Muscle layer of colon (tissue), 2 donors: ENCODE results near the gene DEXI.
"Not testable (repeated sequence)": the region's sequence is repeated elsewhere in the genome, so short reads cannot be mapped to it uniquely, and the experiment has no call there.

Experiments used
- H3K27ac ChIP-seq: one replicate; pipeline ENCODE4 v1.7.0; 2013; ENCODE audit warnings: low read depth, mild to moderate bottlenecking, low read length, moderate library complexity
- H3K27me3 ChIP-seq, 2 donors: one replicate each; pipeline ENCODE4 v1.7.0; 2013; ENCODE audit warnings: low read length in 2 of 2, mild to moderate bottlenecking in 2 of 2; ENCODE audit not compliant: insufficient read depth in 2 of 2, control insufficient read depth in 1 of 2
- H3K36me3 ChIP-seq: one replicate; pipeline ENCODE4 v1.7.0; 2013; ENCODE audit warnings: mild to moderate bottlenecking, low read length; ENCODE audit not compliant: insufficient read depth
- H3K4me1 ChIP-seq: one replicate; pipeline ENCODE4 v1.7.0; 2013; ENCODE audit warnings: mild to moderate bottlenecking, low read length; ENCODE audit not compliant: insufficient read depth
- H3K4me3 ChIP-seq, 2 donors: one replicate each; pipeline ENCODE4 v1.7.0; 2013; ENCODE audit warnings: low read length in 2 of 2, low read depth in 1 of 2, mild to moderate bottlenecking in 1 of 2, moderate library complexity in 1 of 2
- H3K9ac ChIP-seq: one replicate; pipeline ENCODE4 v1.7.0; 2013; ENCODE audit warnings: low read length
- H3K9me3 ChIP-seq: one replicate; pipeline ENCODE4 v1.7.0; 2013; ENCODE audit warnings: mild to moderate bottlenecking, low read length
- donor health status: abdominal sarcoma.
- donor health status: Adenocarcinoma of cecum.

The DEXI gene

GRCh38 chr16:10949424-10949970 is 7.2 kb upstream of the DEXI start:
- H3K9ac ChIP-seq: no peak overlapping the region
- H3K27me3 ChIP-seq: no peaks in the 10 kb centered on the region
- no peak overlapping the region for H3K27ac ChIP-seq
- H3K4me3 ChIP-seq: no peak overlapping the region
- H3K9me3 ChIP-seq: no peaks in the 10 kb centered on the region
- H3K4me1 ChIP-seq: peaks cover 34% of the 10 kb centered on the region
- no peaks in the 10 kb centered on the region for H3K36me3 ChIP-seq

- Histone ChIP-seq H3K4me1 (peaks cover 42% of the 10 kb centered on the region), H3K27me3 (no peaks in the 10 kb centered on the region), H3K9ac (no peak overlapping the region), H3K4me3 (no peak overlapping the region), H3K27ac (no peak overlapping the region), H3K9me3 (no peaks in the 10 kb centered on the region), H3K36me3 (no peaks in the 10 kb centered on the region)
Observed at GRCh38 chr16:10947211-10947787, 5.0 kb upstream of the DEXI start.

- no peak overlapping the region for H3K4me3 ChIP-seq
- H3K36me3 ChIP-seq: no peaks in the 10 kb centered on the region
- H3K27ac ChIP-seq: no peak overlapping the region
- peaks cover 42% of the 10 kb centered on the region for H3K4me1 ChIP-seq
- H3K9ac ChIP-seq: no peak overlapping the region
- no peaks in the 10 kb centered on the region for H3K9me3 ChIP-seq
- no peaks in the 10 kb centered on the region for H3K27me3 ChIP-seq
Observed at GRCh38 chr16:10946308-10946707, 4.0 kb upstream of the DEXI start.

- Histone ChIP-seq H3K9ac (peak overlapping the region; percentile 62), H3K9me3 (no peaks in the 10 kb centered on the region), H3K27ac (peak overlapping the region; percentile 89), H3K4me3 (peak overlapping the region; percentile 61 to 83), H3K36me3 (no peaks in the 10 kb centered on the region), H3K27me3 (no peaks in the 10 kb centered on the region), H3K4me1 (peaks cover 44% of the 10 kb centered on the region)
Observed at GRCh38 chr16:10945065-10945787, 3.0 kb upstream of the DEXI start.

GRCh38 chr16:10944249-10945064 is 2.2 kb upstream of the DEXI start, which contains the start of gene CLEC16A:
Gene CLEC16A, plus strand, starts transcription at chr16:10944564. Its CDS starts 154 bp downstream, at chr16:10944718.
- Histone ChIP-seq H3K4me1 (peaks cover 51% of the 10 kb centered on the region), H3K9me3 (no peaks in the 10 kb centered on the region), H3K27me3 (no peaks in the 10 kb centered on the region), H3K27ac (peak within 1 kb of the TSS; percentile 89), H3K4me3 (peak within 1 kb of the TSS; percentile 61 to 83), H3K36me3 (no peaks in the 10 kb centered on the region), H3K9ac (peak within 1 kb of the TSS; percentile 62)

GRCh38 chr16:10943064-10943353 is 741 bp upstream of the DEXI start:
- H3K36me3 ChIP-seq: no peaks in the 10 kb centered on the region
- H3K9me3 ChIP-seq: no peaks in the 10 kb centered on the region
- no peaks in the 10 kb centered on the region for H3K27me3 ChIP-seq
- peak overlapping the region in 1 of 2 donors; percentile 82 for H3K4me3 ChIP-seq
- peak overlapping the region; percentile 96 for H3K27ac ChIP-seq
- H3K9ac ChIP-seq: no peak overlapping the region
- peaks cover 66% of the 10 kb centered on the region for H3K4me1 ChIP-seq

GRCh38 chr16:10941935-10942351 is 325 bp downstream of the DEXI start:
- H3K9me3 ChIP-seq, H3K9ac ChIP-seq, H3K36me3 ChIP-seq, H3K27me3 ChIP-seq: not testable (repeated sequence)
- peak overlapping the region; percentile 55 to 87 for H3K4me3 ChIP-seq
- H3K4me1 ChIP-seq: peaks cover 76% of the 10 kb centered on the region
- H3K27ac ChIP-seq: peak overlapping the region; percentile 77

GRCh38 chr16:10941127-10941933 is 938 bp downstream of the DEXI start:
- Histone ChIP-seq H3K4me1 (peaks cover 76% of the 10 kb centered on the region), H3K27ac (peak overlapping the region; percentile 77), H3K4me3 (peak overlapping the region; percentile 55 to 87), H3K36me3 (no peaks in the 10 kb centered on the region), H3K9me3 (no peaks in the 10 kb centered on the region), H3K27me3 (no peaks in the 10 kb centered on the region), H3K9ac (peak overlapping the region; percentile 58)

GRCh38 chr16:10940501-10941079 is 1.7 kb downstream of the DEXI start:
- Histone ChIP-seq H3K36me3 (peaks cover 3% of the 10 kb centered on the region), H3K4me3 (peak overlapping the region; percentile 55 to 87), H3K27me3 (no peaks in the 10 kb centered on the region), H3K9ac (peak overlapping the region; percentile 58), H3K27ac (peak overlapping the region; percentile 77), H3K9me3 (no peaks in the 10 kb centered on the region), H3K4me1 (peaks cover 76% of the 10 kb centered on the region)

GRCh38 chr16:10939649-10940234 is 2.5 kb downstream of the DEXI start:
- H3K27me3 ChIP-seq: no peaks in the 10 kb centered on the region
- peak overlapping the region in 1 of 2 donors; percentile 87 for H3K4me3 ChIP-seq
- peaks cover 3% of the 10 kb centered on the region for H3K36me3 ChIP-seq
- H3K9ac ChIP-seq: peak overlapping the region; percentile 58
- H3K27ac ChIP-seq: peak overlapping the region; percentile 32
- H3K4me1 ChIP-seq: peaks cover 76% of the 10 kb centered on the region
- H3K9me3 ChIP-seq: no peaks in the 10 kb centered on the region
